IMR-90 (cell line): ENCODE data around the gene FUT2. TPM values are rescaled to one million over a fixed set of nuclear protein-coding genes. Genes with fewer than 3 reads are reported as not detected.
A peak's percentile ranks its signal among the peaks of the same experiment; 100 is the strongest.

Experiments
- ATAC-seq: fragments of 200-7000 bp; cut with Tn5 transposase; 2 replicates; pipeline ENCODE4 v1.9.1; 2020; ENCODE audit warnings: low read depth, mild to moderate bottlenecking, moderate library complexity
- BruUV-seq: library from RNA; stranded (reverse); fragments of 400-500 nt; replicated peaks from 2 replicates; lab custom pipeline; 2021; lab: Mats Ljungman, UMichigan
- CTCF ChIA-PET: fragments of 300-600 bp; formaldehyde crosslinking; extraction: SDS; loops from one replicate; lab custom pipeline; 2021; ENCODE audit warnings: antibody characterized with exemption; lab: Yijun Ruan, JAX
- POLR2A ChIA-PET: fragments of 300-600 bp; sonication (Branson Sonifier 250); formaldehyde crosslinking; loops from one replicate; lab custom pipeline; 2022; ENCODE audit warnings: antibody characterized with exemption; ENCODE audit not compliant: unreplicated experiment; lab: Charles Lee
- DNase-seq: peaks from one replicate; pipeline ENCODE4 v3.0.0; 2013
- H2AFZ ChIP-seq: replicated peaks from 2 replicates; pipeline ENCODE3; 2013; ENCODE audit warnings: low read length, mild to moderate bottlenecking; ENCODE audit not compliant: poor library complexity
- H2AK5ac ChIP-seq: 2 replicates; pipeline ENCODE4 v1.6.1; 2013; ENCODE audit warnings: low read depth, low read length, inconsistent platforms
- H2AK9ac ChIP-seq: replicated peaks from 2 replicates; pipeline ENCODE3; 2013; ENCODE audit warnings: mild to moderate bottlenecking, low read depth, low read length, moderate library complexity; ENCODE audit not compliant: poor library complexity
- H2BK120ac ChIP-seq: 2 replicates; pipeline ENCODE4 v1.6.1; 2013; ENCODE audit warnings: low read depth, low read length, inconsistent platforms
- H2BK15ac ChIP-seq: 3 replicates; pipeline ENCODE4 v1.6.1; 2013; ENCODE audit warnings: low read depth, low read length, inconsistent platforms
- H2BK20ac ChIP-seq: 2 replicates; pipeline ENCODE4 v1.6.1; 2013; ENCODE audit warnings: low read depth, mild to moderate bottlenecking, inconsistent platforms, low read length, moderate library complexity
- H2BK5ac ChIP-seq: 2 replicates; pipeline ENCODE4 v1.6.1; 2013; ENCODE audit warnings: mild to moderate bottlenecking, low read depth, low read length, inconsistent platforms; ENCODE audit not compliant: poor library complexity, severe bottlenecking
- H3K14ac ChIP-seq: replicated peaks from 2 replicates; pipeline ENCODE4 v1.6.1; 2013; ENCODE audit warnings: low read depth, low read length, inconsistent platforms
- H3K18ac ChIP-seq: 2 replicates; pipeline ENCODE4 v1.6.1; 2013; ENCODE audit warnings: low read depth, low read length, control low read depth
- H3K23ac ChIP-seq: 2 replicates; pipeline ENCODE4 v1.6.1; 2013; ENCODE audit warnings: low read depth, low read length, inconsistent platforms
- H3K27ac ChIP-seq: 2 replicates; pipeline ENCODE4 v1.5.1; 2013; ENCODE audit warnings: mild to moderate bottlenecking, control low read depth, low read length; ENCODE audit not compliant: insufficient read depth
- H3K27me3 ChIP-seq: 2 replicates; pipeline ENCODE4 v1.6.1; 2013; ENCODE audit warnings: low read length; ENCODE audit not compliant: control insufficient read depth, insufficient read depth
- H3K36me3 ChIP-seq: 2 replicates; pipeline ENCODE4 v1.6.1; 2013; ENCODE audit warnings: low read length, mixed read lengths; ENCODE audit not compliant: control insufficient read depth, insufficient read depth
- H3K4ac ChIP-seq: 2 replicates; pipeline ENCODE4 v1.6.1; 2013; ENCODE audit warnings: low read depth, low read length, inconsistent platforms
- H3K4me1 ChIP-seq: 2 replicates; pipeline ENCODE4 v1.6.1; 2013; ENCODE audit warnings: low read length, mixed read lengths; ENCODE audit not compliant: control insufficient read depth, insufficient read depth
- H3K4me2 ChIP-seq: 2 replicates; pipeline ENCODE4 v1.6.1; 2013; ENCODE audit warnings: low read depth, mild to moderate bottlenecking, control low read depth, low read length, moderate library complexity
- H3K4me3 ChIP-seq: 2 replicates; pipeline ENCODE4 v1.5.1; 2013; ENCODE audit warnings: low read depth, mild to moderate bottlenecking, control low read depth, low read length, moderate library complexity; ENCODE audit not compliant: insufficient read depth
- H3K56ac ChIP-seq: 2 replicates; pipeline ENCODE4 v1.6.1; 2013; ENCODE audit warnings: low read length, inconsistent platforms; ENCODE audit not compliant: insufficient read depth; ENCODE audit errors: extremely low read depth
- H3K79me1 ChIP-seq, 2 experiments: 2 replicates each; pipeline ENCODE4 v1.6.1; 2013; ENCODE audit warnings: low read length in 2 of 2, inconsistent platforms in 1 of 2, low read depth in 1 of 2
- H3K9ac ChIP-seq: 2 replicates; pipeline ENCODE4 v1.6.1; 2013; ENCODE audit warnings: low read depth, low read length, control low read depth
- H3K9me1 ChIP-seq: 2 replicates; pipeline ENCODE4 v1.6.1; 2013; ENCODE audit warnings: low read length, inconsistent platforms; ENCODE audit not compliant: insufficient read depth
- H3K9me3 ChIP-seq: 2 replicates; pipeline ENCODE4 v1.6.1; 2013; ENCODE audit warnings: low read length; ENCODE audit not compliant: control insufficient read depth, insufficient read depth
- H4K20me1 ChIP-seq: 2 replicates; pipeline ENCODE4 v1.6.1; 2013; ENCODE audit warnings: low read length, inconsistent platforms; ENCODE audit not compliant: insufficient read depth
- H4K5ac ChIP-seq: 2 replicates; pipeline ENCODE4 v1.6.1; 2013; ENCODE audit warnings: mild to moderate bottlenecking, low read depth, low read length, control low read depth
- H4K8ac ChIP-seq, 2 experiments: 2 replicates each; pipeline ENCODE4 v1.6.1; 2013; ENCODE audit warnings: low read depth in 2 of 2, low read length in 2 of 2, control low read depth in 1 of 2, inconsistent platforms in 1 of 2
- H4K91ac ChIP-seq: 2 replicates; pipeline ENCODE4 v1.6.1; 2013; ENCODE audit warnings: low read depth, low read length, inconsistent platforms; ENCODE audit not compliant: insufficient read depth
- NFE2L2 ChIP-seq: fragments of 150-350 bp; IDR thresholded peaks from 2 replicates; pipeline ENCODE4 v1.6.1; 2016; ENCODE audit warnings: low read depth, mild to moderate bottlenecking, low read length
- RFX5 ChIP-seq: IDR thresholded peaks from 2 replicates; pipeline ENCODE4 v1.8.0; 2012; ENCODE audit warnings: low read depth, mild to moderate bottlenecking, low read length, moderate library complexity
- SMC3 ChIP-seq: fragments of 150-350 bp; IDR thresholded peaks from 2 replicates; pipeline ENCODE4 v1.6.1; 2016; ENCODE audit warnings: low read depth, mild to moderate bottlenecking, antibody characterized with exemption, low read length, moderate library complexity
- WGBS, 2 experiments: methylation state at CpG; one replicate each; pipeline versions ENCODE4 v1.1.5 to v1.1.7; 2013; ENCODE audit warnings: missing lambda C conversion rate in 2 of 2; ENCODE audit not compliant: insufficient read length in 1 of 2; ENCODE audit errors: extremely low coverage in 2 of 2; 5-methylcytosine and 5-hydroxymethylcytosine counted together
- dilution Hi-C: fragments of 300-500 bp; cut with HindIII; formaldehyde crosslinking; loops from one replicate; pipeline ENCODE4 v1.14.3; 2018; ENCODE audit warnings: low sequenced_read_pairs; ENCODE audit not compliant: unreplicated experiment
- in situ Hi-C: fragments of 300-500 bp; cut with MboI; formaldehyde crosslinking; loops from 3 replicates; pipeline ENCODE4 v1.14.3; 2019; ENCODE audit warnings: low sequenced_read_pairs, inconsistent platforms, mixed read lengths
- intact Hi-C: fragments of 100-400 bp; cut with micrococcal nuclease; formaldehyde crosslinking; loops from 2 replicates; pipeline ENCODE4 v1.10.0; 2022
- polyA plus RNA-seq, 3 experiments: library from polyadenylated mRNA; depleted of rRNA; stranded (reverse); fragments of >200 nt; gene quantifications; 2 replicates each; pipeline ENCODE4 v1.2.3, GENCODE V29; 2012; ENCODE audit warnings: low replicate concordance in 1 of 3
- total RNA-seq: library from RNA; depleted of rRNA; stranded (reverse); fragments of >200 nt; gene quantifications from 2 replicates; pipeline ENCODE4 v1.2.3, GENCODE V29; 2012
- TF ChIP-seq, protein P1 (sequence below): fragments of 150-350 bp; IDR thresholded peaks from 2 replicates; pipeline ENCODE4 v1.6.1; 2017; ENCODE audit warnings: mild to moderate bottlenecking, antibody characterized with exemption, low read length, low read depth

Gene FUT2
- total and polyA plus RNA-seq, 2 of the 4 experiments (the other 2 are of a cell fraction), result not detected

DNA sequence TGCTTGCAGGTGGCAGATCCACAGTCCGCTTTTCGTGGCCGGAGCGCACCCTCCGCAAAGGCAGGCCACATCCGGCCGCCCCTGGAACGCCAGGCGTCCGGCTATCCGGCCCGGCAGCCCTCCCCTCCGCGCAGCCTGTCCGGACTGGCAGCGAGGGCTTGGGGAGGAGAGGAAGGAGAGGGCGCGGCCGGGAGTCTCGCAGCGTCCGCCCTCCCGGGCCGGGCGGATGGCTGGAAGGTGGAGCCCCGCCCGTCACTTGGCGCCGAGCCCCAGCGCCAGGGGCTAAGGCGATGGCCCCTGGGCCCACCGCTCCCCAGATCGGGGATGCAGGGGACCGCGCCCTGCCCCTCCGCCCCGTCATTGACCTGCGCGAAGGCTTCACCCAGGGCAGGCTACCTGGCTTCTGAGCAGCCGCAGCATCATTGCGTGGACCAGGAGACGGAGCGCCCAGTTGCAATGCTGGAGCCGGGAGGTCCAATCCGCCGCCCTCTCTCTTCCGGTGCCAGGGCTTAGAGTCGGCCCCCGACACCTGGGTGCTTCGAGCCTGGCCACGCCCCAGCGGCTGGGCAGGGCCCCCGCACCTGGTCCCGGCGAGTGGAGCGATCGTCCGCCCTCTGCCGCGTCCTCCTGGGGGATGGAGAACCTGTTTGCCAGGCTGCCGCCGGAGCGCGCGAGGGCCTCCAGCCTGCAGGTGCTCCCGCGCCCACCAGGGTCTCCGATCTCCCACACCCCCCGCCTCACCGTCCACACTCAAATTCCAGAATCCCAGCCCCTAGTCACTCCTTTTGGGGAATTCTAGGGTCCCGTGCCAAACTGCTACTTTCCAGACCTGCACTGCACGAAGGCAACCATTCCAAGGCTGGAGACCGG, 57.0 kb downstream of the FUT2 start, which contains the start of gene FUT1:
Gene FUT1, minus strand, starts transcription at position 146 of the 870 bp plus-strand sequence. CDS start 1,360 bp downstream, outside the sequence.
- H2AK5ac ChIP-seq, result no peak within 1 kb of the TSS
- 0 out of 2 replicates have a peak within 1 kb of the TSS, but pooled peaks have one; percentile 9 for H3K4ac ChIP-seq
- H4K91ac ChIP-seq, result no peak within 1 kb of the TSS
- no peak within 1 kb of the TSS; a peak in 1 of 4 replicates for H4K8ac ChIP-seq
- H2BK5ac ChIP-seq, result no peak within 1 kb of the TSS
- in situ Hi-C loops (no loop called here), intact Hi-C loops (no loop called here), dilution Hi-C loops (no loop called here)
- peak within 1 kb of the TSS; percentile 18; the same call in 1 of the 2 replicates for H3K4me3 ChIP-seq
- H3K79me1 ChIP-seq, result no peaks in the 10 kb centered on the region
- H2BK15ac ChIP-seq, result no peak within 1 kb of the TSS
- H3K36me3 ChIP-seq, result no peaks in the 10 kb centered on the region
- H3K23ac ChIP-seq, result no peak within 1 kb of the TSS
- peak within 1 kb of the TSS; percentile 41; the same call in 1 of the 2 replicates for H3K14ac ChIP-seq
- H2AFZ ChIP-seq, result peak within 1 kb of the TSS; percentile 88
- H3K4me1 ChIP-seq, result peaks cover 4% of the 10 kb centered on the region; the same call in 1 of the 2 replicates
- TF ChIP-seq NFE2L2 (no peak), SMC3 (no peak), RFX5 (no peak)
- TF ChIP-seq, protein P1, sequence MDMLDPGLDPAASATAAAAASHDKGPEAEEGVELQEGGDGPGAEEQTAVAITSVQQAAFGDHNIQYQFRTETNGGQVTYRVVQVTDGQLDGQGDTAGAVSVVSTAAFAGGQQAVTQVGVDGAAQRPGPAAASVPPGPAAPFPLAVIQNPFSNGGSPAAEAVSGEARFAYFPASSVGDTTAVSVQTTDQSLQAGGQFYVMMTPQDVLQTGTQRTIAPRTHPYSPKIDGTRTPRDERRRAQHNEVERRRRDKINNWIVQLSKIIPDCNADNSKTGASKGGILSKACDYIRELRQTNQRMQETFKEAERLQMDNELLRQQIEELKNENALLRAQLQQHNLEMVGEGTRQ, result no peak
- BruUV-seq, result no TSS peak
- no peak within 1 kb of the TSS for H4K5ac ChIP-seq
- peak within 1 kb of the TSS; percentile 75 for H2AK9ac ChIP-seq
- no peak within 1 kb of the TSS for H2BK120ac ChIP-seq
- H3K27me3 ChIP-seq, result peaks cover 35% of the 10 kb centered on the region
- H3K56ac ChIP-seq, result no peak within 1 kb of the TSS
- ATAC-seq (peak; percentile 90), DNase-seq (no peak)
- no peaks in the 10 kb centered on the region for H3K9me3 ChIP-seq
- peak within 1 kb of the TSS; percentile 46 for H3K4me2 ChIP-seq
- no peak within 1 kb of the TSS for H3K18ac ChIP-seq
- no peaks in the 10 kb centered on the region for H3K9me1 ChIP-seq
- no peaks in the 10 kb centered on the region for H4K20me1 ChIP-seq
- ChIA-PET POLR2A (no interaction called here), CTCF (no interaction called here)
- H3K27ac ChIP-seq, result no peak within 1 kb of the TSS
- no peak within 1 kb of the TSS for H2BK20ac ChIP-seq
- 1% methylated on average over 32 of the region's 73 CpGs; no CpG with 5 or more reads in 1 of the 2 experiments for WGBS, 2 experiments
- no peak within 1 kb of the TSS for H3K9ac ChIP-seq
